Smooth muscle cell (in vitro differentiated cells): ENCODE measurements around the gene EMSY. TPM values are rescaled to one million over a fixed set of nuclear protein-coding genes. Genes with fewer than 3 reads are reported as not detected.

Experiments used
- DNase-seq: peaks from one replicate; lab custom pipeline; 2025; ENCODE audit not compliant: unreplicated experiment; lab: John Stamatoyannopoulos, UW
- H2AFZ ChIP-seq: fragments of 200-600 bp; sonication (generic); 2 replicates; pipeline ENCODE4 v1.6.0; 2016; ENCODE audit warnings: antibody characterized with exemption, low read depth, mild to moderate bottlenecking
- H3F3A ChIP-seq: fragments of 200-600 bp; sonication (generic); 2 replicates; pipeline ENCODE4 v1.6.0; 2017; ENCODE audit warnings: antibody characterized with exemption, low read depth
- H3K27ac ChIP-seq: fragments of 200-600 bp; sonication (generic); 2 replicates; pipeline ENCODE4 v1.5.1; 2016; ENCODE audit warnings: low read depth, mild to moderate bottlenecking
- H3K27me3 ChIP-seq: fragments of 200-600 bp; sonication (generic); 2 replicates; pipeline ENCODE4 v1.6.1; 2016; ENCODE audit warnings: low read depth, mild to moderate bottlenecking
- H3K36me3 ChIP-seq: fragments of 200-600 bp; sonication (generic); 2 replicates; pipeline ENCODE4 v1.5.1; 2016; ENCODE audit warnings: low read depth
- H3K4me1 ChIP-seq: fragments of 200-600 bp; sonication (generic); 2 replicates; pipeline ENCODE4 v1.5.1; 2016; ENCODE audit warnings: low read depth
- H3K4me2 ChIP-seq: fragments of 200-600 bp; sonication (generic); 2 replicates; pipeline ENCODE4 v1.6.0; 2016; ENCODE audit warnings: mild to moderate bottlenecking
- H3K4me3 ChIP-seq: fragments of 200-600 bp; sonication (generic); 2 replicates; pipeline ENCODE4 v1.5.1; 2016; ENCODE audit warnings: mild to moderate bottlenecking
- H3K79me2 ChIP-seq: fragments of 200-600 bp; sonication (generic); 2 replicates; pipeline ENCODE4 v1.6.0; 2016; ENCODE audit warnings: low read depth, mild to moderate bottlenecking
- H3K9ac ChIP-seq: fragments of 200-600 bp; sonication (generic); 2 replicates; pipeline ENCODE4 v1.6.0; 2016; ENCODE audit warnings: low read depth
- H3K9me3 ChIP-seq: fragments of 200-600 bp; sonication (generic); replicated peaks from 2 replicates; pipeline ENCODE4 v1.5.1; 2016; ENCODE audit warnings: low read depth
- H4K20me1 ChIP-seq: fragments of 200-600 bp; sonication (generic); 2 replicates; pipeline ENCODE4 v1.6.0; 2016; ENCODE audit warnings: low read depth
- WGBS: methylation state at CpG from one replicate; pipeline ENCODE4 v1.1.7; 2016; ENCODE audit warnings: low lambda C conversion rate; 5-methylcytosine and 5-hydroxymethylcytosine counted together
- polyA plus RNA-seq: library from polyadenylated mRNA; unstranded; fragments of >200 nt; fragmentation: Nextera tagmentation; extraction: Ambion mirVana; gene quantifications from 2 replicates; pipeline ENCODE4 v1.2.1, GENCODE V29; 2016
- total RNA-seq: library from RNA; depleted of rRNA; stranded (reverse); fragments of >200 nt; gene quantifications from 2 replicates; pipeline ENCODE4 v1.2.3, GENCODE V29; 2014
- TF ChIP-seq, protein P1 (sequence below): fragments of 200-600 bp; sonication (generic); IDR thresholded peaks from 2 replicates; pipeline ENCODE4 v1.5.1; 2017; ENCODE audit warnings: borderline replicate concordance, mild to moderate bottlenecking, antibody characterized with exemption; ENCODE audit not compliant: insufficient read depth, poor library complexity, severe bottlenecking

Gene EMSY
- total and polyA plus RNA-seq, 2 experiments from 2014 or later: 14.5 to 26.0 TPM

DNA sequence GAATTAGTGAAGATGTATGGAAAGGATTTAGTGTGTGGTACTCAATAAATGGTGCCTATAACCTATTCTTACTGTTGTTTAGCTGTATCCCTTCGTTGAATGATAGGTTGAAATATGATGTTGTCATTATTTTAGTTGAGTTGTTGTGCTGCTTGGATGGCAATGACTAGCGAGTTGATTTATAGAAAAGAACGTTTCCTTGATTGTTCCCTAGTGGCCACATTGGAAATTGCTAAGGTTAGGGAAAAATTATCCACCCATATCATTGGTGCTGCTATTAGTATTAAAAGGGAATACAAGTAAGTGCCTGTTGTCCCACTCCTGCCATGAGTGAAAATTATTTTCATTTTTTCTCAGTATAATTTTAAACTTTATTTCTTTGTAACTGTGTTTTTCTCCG is 14.5 kb downstream of the EMSY start:
- Histone ChIP-seq H3F3A (peaks cover 3% of the 10 kb centered on the region), H2AFZ (no peak overlapping the region), H3K4me3 (no peak overlapping the region), H3K27me3 (no peaks in the 10 kb centered on the region), H3K27ac (no peak overlapping the region), H4K20me1 (peaks cover 22% of the 10 kb centered on the region), H3K36me3 (peaks cover 5% of the 10 kb centered on the region), H3K4me1 (peaks cover 37% of the 10 kb centered on the region), H3K9ac (no peak overlapping the region), H3K4me2 (no peak overlapping the region), H3K79me2 (no peaks in the 10 kb centered on the region), H3K9me3 (no peaks in the 10 kb centered on the region)
- 87% methylated on average over 4 of the region's 4 CpGs for WGBS
- no peak for DNase-seq
- TF ChIP-seq, protein P1, sequence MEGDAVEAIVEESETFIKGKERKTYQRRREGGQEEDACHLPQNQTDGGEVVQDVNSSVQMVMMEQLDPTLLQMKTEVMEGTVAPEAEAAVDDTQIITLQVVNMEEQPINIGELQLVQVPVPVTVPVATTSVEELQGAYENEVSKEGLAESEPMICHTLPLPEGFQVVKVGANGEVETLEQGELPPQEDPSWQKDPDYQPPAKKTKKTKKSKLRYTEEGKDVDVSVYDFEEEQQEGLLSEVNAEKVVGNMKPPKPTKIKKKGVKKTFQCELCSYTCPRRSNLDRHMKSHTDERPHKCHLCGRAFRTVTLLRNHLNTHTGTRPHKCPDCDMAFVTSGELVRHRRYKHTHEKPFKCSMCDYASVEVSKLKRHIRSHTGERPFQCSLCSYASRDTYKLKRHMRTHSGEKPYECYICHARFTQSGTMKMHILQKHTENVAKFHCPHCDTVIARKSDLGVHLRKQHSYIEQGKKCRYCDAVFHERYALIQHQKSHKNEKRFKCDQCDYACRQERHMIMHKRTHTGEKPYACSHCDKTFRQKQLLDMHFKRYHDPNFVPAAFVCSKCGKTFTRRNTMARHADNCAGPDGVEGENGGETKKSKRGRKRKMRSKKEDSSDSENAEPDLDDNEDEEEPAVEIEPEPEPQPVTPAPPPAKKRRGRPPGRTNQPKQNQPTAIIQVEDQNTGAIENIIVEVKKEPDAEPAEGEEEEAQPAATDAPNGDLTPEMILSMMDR: peak; percentile 32

DNA sequence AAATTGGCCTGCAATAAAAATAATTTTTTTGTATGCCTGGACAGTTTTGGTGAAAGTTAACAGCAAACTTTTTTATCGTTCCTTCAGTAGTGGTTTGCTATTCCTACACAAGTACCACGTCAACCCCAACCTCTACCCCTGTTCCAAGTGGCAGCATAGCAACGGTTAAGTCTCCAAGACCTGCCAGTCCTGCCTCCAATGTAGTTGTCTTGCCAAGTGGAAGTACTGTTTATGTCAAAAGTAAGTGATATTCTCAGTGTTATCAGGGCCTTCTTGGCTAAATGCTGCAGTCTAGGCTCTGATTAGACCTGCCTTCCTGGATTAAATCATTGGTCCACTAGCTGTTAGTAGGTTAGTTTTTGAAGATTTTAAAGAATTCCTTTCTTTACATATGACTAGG is 15.0 kb downstream of the EMSY start:
- 91% methylated on average over 3 of the region's 3 CpGs for WGBS
- no peaks in the 10 kb centered on the region for H3K27me3 ChIP-seq
- TF ChIP-seq, protein P1: no peak

DNA sequence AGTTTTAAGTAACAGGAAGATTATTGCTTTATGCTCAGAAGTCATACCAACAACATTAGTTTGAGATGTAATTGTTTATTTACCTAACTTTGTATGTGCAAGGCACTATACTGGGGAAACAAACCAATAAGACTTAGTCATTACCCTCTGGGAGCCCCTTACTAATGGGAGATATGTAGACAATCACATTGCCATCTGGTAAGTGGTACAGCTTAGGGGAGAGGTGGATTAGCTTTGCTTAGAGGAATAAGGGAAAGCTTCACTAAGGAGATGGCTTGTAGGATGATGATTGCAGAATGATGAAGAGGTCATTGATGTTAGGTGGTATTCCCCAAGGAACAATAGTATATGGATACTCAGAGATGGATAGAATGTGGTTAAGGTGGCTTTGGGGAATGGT is 17.5 kb downstream of the EMSY start:
- H3K36me3 ChIP-seq: peaks cover 5% of the 10 kb centered on the region
- H4K20me1 ChIP-seq: peaks cover 11% of the 10 kb centered on the region
- peaks cover 8% of the 10 kb centered on the region for H3K4me1 ChIP-seq
- H3K9ac ChIP-seq: no peak overlapping the region
- H3F3A ChIP-seq: no peaks in the 10 kb centered on the region
- H3K27me3 ChIP-seq: no peaks in the 10 kb centered on the region
- no peak overlapping the region for H2AFZ ChIP-seq
- H3K27ac ChIP-seq: no peak overlapping the region
- H3K9me3 ChIP-seq: no peaks in the 10 kb centered on the region
- H3K4me2 ChIP-seq: no peak overlapping the region
- TF ChIP-seq, protein P1: no peak
- no peak for DNase-seq
- H3K4me3 ChIP-seq: no peak overlapping the region
- no peaks in the 10 kb centered on the region for H3K79me2 ChIP-seq

More for the DNA sequence above, 15.0 kb downstream of the EMSY start:
- peaks cover 22% of the 10 kb centered on the region for H4K20me1 ChIP-seq
- peaks cover 32% of the 10 kb centered on the region for H3K4me1 ChIP-seq
- no peak for DNase-seq
- no peaks in the 10 kb centered on the region for H3K9me3 ChIP-seq
- H3K4me2 ChIP-seq: no peak overlapping the region
- H2AFZ ChIP-seq: no peak overlapping the region
- peaks cover 5% of the 10 kb centered on the region for H3K36me3 ChIP-seq
- no peaks in the 10 kb centered on the region for H3F3A ChIP-seq
- H3K27ac ChIP-seq: no peak overlapping the region
- no peaks in the 10 kb centered on the region for H3K79me2 ChIP-seq
- H3K9ac ChIP-seq: no peak overlapping the region
- H3K4me3 ChIP-seq: no peak overlapping the region

DNA sequence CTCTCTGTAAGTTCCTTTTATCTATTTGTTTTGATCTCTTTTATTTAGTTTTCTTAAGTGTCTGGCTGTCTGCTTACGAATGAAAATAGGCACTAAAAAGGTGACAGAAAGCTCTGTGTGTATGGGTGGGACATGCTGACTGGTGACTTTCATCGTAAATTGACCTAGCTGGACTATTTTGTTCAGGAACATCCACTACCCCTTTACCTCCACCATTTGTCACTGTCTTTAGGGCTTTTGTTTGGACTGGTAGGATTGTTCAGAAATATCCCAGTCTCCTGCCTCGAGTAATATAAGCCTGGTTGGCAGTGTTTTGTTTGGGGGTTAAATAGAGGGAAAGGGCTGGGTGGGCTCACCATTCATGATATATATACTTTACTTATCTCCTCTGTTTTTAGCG is 20.9 kb downstream of the EMSY start:
- no peak for DNase-seq
- H4K20me1 ChIP-seq: peaks cover 3% of the 10 kb centered on the region
- TF ChIP-seq, protein P1: no peak
- no peaks in the 10 kb centered on the region for H3K79me2 ChIP-seq
- H3K4me1 ChIP-seq: no peaks in the 10 kb centered on the region
- peaks cover 5% of the 10 kb centered on the region for H3K36me3 ChIP-seq
- H3K4me3 ChIP-seq: no peak overlapping the region
- no peak overlapping the region for H2AFZ ChIP-seq
- H3K9ac ChIP-seq: no peak overlapping the region
- H3K27me3 ChIP-seq: no peaks in the 10 kb centered on the region
- H3F3A ChIP-seq: no peaks in the 10 kb centered on the region
- H3K9me3 ChIP-seq: no peaks in the 10 kb centered on the region
- WGBS: 88% methylated on average over 4 of the region's 4 CpGs
- no peak overlapping the region for H3K27ac ChIP-seq
- H3K4me2 ChIP-seq: no peak overlapping the region
